IPS DF 6.9 (cell line): Measurements from ENCODE around the gene AQP10.
"Not testable (repeated sequence)": the region's sequence is repeated elsewhere in the genome, so short reads cannot be mapped to it uniquely, and the experiment has no call there.

ENCODE experiments used
- DNase-seq: peaks from one replicate; pipeline ENCODE4 v3.0.0-alpha.2; 2013; ENCODE audit warnings: low read depth, low spot score
- H3K27ac ChIP-seq: one replicate; pipeline ENCODE4 v1.5.1; 2013; ENCODE audit warnings: low read length, control low read depth
- H3K27me3 ChIP-seq: 2 replicates; pipeline ENCODE4 v1.6.1; 2013; ENCODE audit warnings: mild to moderate bottlenecking, low read length; ENCODE audit not compliant: control insufficient read depth, insufficient read depth
- H3K36me3 ChIP-seq: 2 replicates; pipeline ENCODE4 v1.6.1; 2013; ENCODE audit warnings: low read length; ENCODE audit not compliant: control insufficient read depth, insufficient read depth
- H3K4me1 ChIP-seq: 2 replicates; pipeline ENCODE4 v1.6.1; 2013; ENCODE audit warnings: low read length; ENCODE audit not compliant: control insufficient read depth, insufficient read depth
- H3K4me3 ChIP-seq: 2 replicates; pipeline ENCODE4 v1.5.1; 2013; ENCODE audit warnings: mild to moderate bottlenecking, low read length
- H3K9me3 ChIP-seq: 2 replicates; pipeline ENCODE4 v1.6.1; 2013; ENCODE audit warnings: low read length, inconsistent platforms; ENCODE audit not compliant: control insufficient read depth, insufficient read depth
- WGBS: extraction: QIAGEN DNeasy Blood & Tissue Kit; methylation state at CpG from one replicate; pipeline ENCODE4 v1.1.7; 2013; ENCODE audit warnings: mixed read lengths, missing lambda C conversion rate; ENCODE audit not compliant: insufficient read length, insufficient coverage; 5-methylcytosine and 5-hydroxymethylcytosine counted together

AQP10 gene

GRCh38 chr1:154304664-154305337, 16.1 kb upstream of the AQP10 start:
- DNase-seq = no peak
- Histone ChIP-seq H3K36me3 (no peaks in the 10 kb centered on the region), H3K27ac (no peak overlapping the region), H3K9me3 (no peaks in the 10 kb centered on the region), H3K4me3 (no peak overlapping the region), H3K27me3 (no peaks in the 10 kb centered on the region), H3K4me1 (no peaks in the 10 kb centered on the region)
- no CpG with 5 or more reads among the region's 9 CpGs for WGBS

- no CpG with 5 or more reads among the region's 3 CpGs for WGBS
These were observed 14.7 kb upstream of the AQP10 start for GRCh38 chr1:154306151-154306550.

GRCh38 chr1:154307670-154308270, 13.1 kb upstream of the AQP10 start:
- WGBS = no CpG with 5 or more reads among the region's 4 CpGs
- H3K4me3 ChIP-seq, H3K9me3 ChIP-seq, DNase-seq, H3K27ac ChIP-seq, H3K36me3 ChIP-seq, H3K4me1 ChIP-seq, H3K27me3 ChIP-seq: not testable (repeated sequence)

More at GRCh38 chr1:154306151-154306550, 14.7 kb upstream of the AQP10 start:
- no peak overlapping the region for H3K27ac ChIP-seq
- no peaks in the 10 kb centered on the region for H3K27me3 ChIP-seq
- no peaks in the 10 kb centered on the region for H3K9me3 ChIP-seq
- no peaks in the 10 kb centered on the region for H3K4me1 ChIP-seq
- H3K4me3 ChIP-seq = no peak overlapping the region
- H3K36me3 ChIP-seq = no peaks in the 10 kb centered on the region
- no peak for DNase-seq

GRCh38 chr1:154309136-154309535, 11.8 kb upstream of the AQP10 start:
- H3K27ac ChIP-seq, DNase-seq, H3K9me3 ChIP-seq, H3K36me3 ChIP-seq, H3K4me1 ChIP-seq, H3K4me3 ChIP-seq, H3K27me3 ChIP-seq: not testable (repeated sequence)
- WGBS = no CpG with 5 or more reads among the region's 7 CpGs

GRCh38 chr1:154312229-154313065, 8.4 kb upstream of the AQP10 start:
- WGBS = 100% methylated on average over 1 of the region's 13 CpGs
- not testable (repeated sequence) for H3K27me3 ChIP-seq, H3K4me1 ChIP-seq, H3K9me3 ChIP-seq, H3K27ac ChIP-seq, H3K36me3 ChIP-seq, H3K4me3 ChIP-seq, DNase-seq

- Histone ChIP-seq H3K9me3 (no peaks in the 10 kb centered on the region), H3K4me3 (no peak overlapping the region), H3K36me3 (no peaks in the 10 kb centered on the region), H3K4me1 (no peaks in the 10 kb centered on the region), H3K27ac (no peak overlapping the region), H3K27me3 (no peaks in the 10 kb centered on the region)
- no peak for DNase-seq
- no CpG with 5 or more reads among the region's 10 CpGs for WGBS
These were observed 7.9 kb upstream of the AQP10 start for GRCh38 chr1:154313066-154313356.

- H3K27ac ChIP-seq, DNase-seq, H3K4me1 ChIP-seq, H3K27me3 ChIP-seq, H3K36me3 ChIP-seq, H3K9me3 ChIP-seq, H3K4me3 ChIP-seq: not testable (repeated sequence)
- no CpG with 5 or more reads among the region's 3 CpGs for WGBS
These were observed 6.7 kb upstream of the AQP10 start for GRCh38 chr1:154314226-154314625.

- WGBS = no CpG with 5 or more reads among the region's 1 CpG
- DNase-seq = no peak
- Histone ChIP-seq H3K36me3 (no peaks in the 10 kb centered on the region), H3K4me3 (no peak overlapping the region), H3K27me3 (no peaks in the 10 kb centered on the region), H3K9me3 (no peaks in the 10 kb centered on the region), H3K4me1 (no peaks in the 10 kb centered on the region), H3K27ac (no peak overlapping the region)
These were observed 4.2 kb upstream of the AQP10 start for GRCh38 chr1:154316704-154317103.

- no peaks in the 10 kb centered on the region for H3K27me3 ChIP-seq
- H3K36me3 ChIP-seq = no peaks in the 10 kb centered on the region
- no peak for DNase-seq
- no CpG with 5 or more reads among the region's 4 CpGs for WGBS
- no peak overlapping the region for H3K27ac ChIP-seq
- no peaks in the 10 kb centered on the region for H3K9me3 ChIP-seq
- H3K4me3 ChIP-seq = no peak overlapping the region
- H3K4me1 ChIP-seq = no peaks in the 10 kb centered on the region
These were observed 2.5 kb upstream of the AQP10 start for GRCh38 chr1:154318386-154318785.

- H3K27me3 ChIP-seq, H3K9me3 ChIP-seq, H3K27ac ChIP-seq, H3K36me3 ChIP-seq, H3K4me1 ChIP-seq, H3K4me3 ChIP-seq, DNase-seq: not testable (repeated sequence)
These were observed 679 bp downstream of the AQP10 start for GRCh38 chr1:154321609-154321934.

- Histone ChIP-seq H3K4me3 (no peak overlapping the region), H3K27ac (no peak overlapping the region), H3K27me3 (no peaks in the 10 kb centered on the region), H3K36me3 (no peaks in the 10 kb centered on the region), H3K4me1 (peaks cover 10% of the 10 kb centered on the region; the same call in 1 of the 2 replicates), H3K9me3 (no peaks in the 10 kb centered on the region)
- WGBS = no CpG with 5 or more reads among the region's 7 CpGs
- DNase-seq = no peak
These were observed 2.6 kb downstream of the AQP10 start for GRCh38 chr1:154323493-154323892.
